ENCODE data around the gene KDM4C. TPM values are rescaled to one million over a fixed set of nuclear protein-coding genes. Genes with fewer than 3 reads are reported as not detected.

Gene KDM4C
- total RNA-seq, 1 donor from 2014 or later = 14.2 TPM

GRCh38 chr9:7135735-7136134 lies 378.0 kb downstream of the KDM4C start:
- DNase-seq (no peak), ATAC-seq (no peak)
- intact Hi-C loops (cut with micrococcal nuclease) = no loop called here

- ATAC-seq (peak; percentile 96), DNase-seq (peak; percentile 57)
- intact Hi-C loops (cut with micrococcal nuclease) = no loop called here
These were observed 379.3 kb downstream of the KDM4C start for GRCh38 chr9:7137040-7137439.

GRCh38 chr9:7137571-7137970 lies 379.8 kb downstream of the KDM4C start:
- no peak for ATAC-seq
- DNase-seq = no peak
- intact Hi-C loops (cut with micrococcal nuclease) = no loop called here

GRCh38 chr9:7139886-7140285 lies 382.1 kb downstream of the KDM4C start:
- no peak for DNase-seq
- intact Hi-C loops (cut with micrococcal nuclease) = no loop called here
- no peak for ATAC-seq

- DNase-seq (no peak), ATAC-seq (no peak)
- intact Hi-C loops (cut with micrococcal nuclease) = no loop called here
These were observed 382.6 kb downstream of the KDM4C start for GRCh38 chr9:7140401-7140800.

- ATAC-seq = no peak
- intact Hi-C loops (cut with micrococcal nuclease) = no loop called here
These were observed 385.9 kb downstream of the KDM4C start for GRCh38 chr9:7143645-7144200.

GRCh38 chr9:7144265-7145046 lies 386.7 kb downstream of the KDM4C start:
- intact Hi-C loops (cut with micrococcal nuclease) = no loop called here
- peak; percentile 54 for ATAC-seq

More at GRCh38 chr9:7143645-7144200, 385.9 kb downstream of the KDM4C start:
- DNase-seq = no peak

GRCh38 chr9:7145361-7146069 lies 387.7 kb downstream of the KDM4C start:
- intact Hi-C loops (cut with micrococcal nuclease) = no loop called here
- no peak for ATAC-seq
- no peak for DNase-seq

More at GRCh38 chr9:7144265-7145046, 386.7 kb downstream of the KDM4C start:
- DNase-seq = no peak

GRCh38 chr9:7146582-7146981 lies 388.8 kb downstream of the KDM4C start:
- no peak for DNase-seq
- intact Hi-C loops (cut with micrococcal nuclease) = no loop called here
- no peak for ATAC-seq

DNA sequence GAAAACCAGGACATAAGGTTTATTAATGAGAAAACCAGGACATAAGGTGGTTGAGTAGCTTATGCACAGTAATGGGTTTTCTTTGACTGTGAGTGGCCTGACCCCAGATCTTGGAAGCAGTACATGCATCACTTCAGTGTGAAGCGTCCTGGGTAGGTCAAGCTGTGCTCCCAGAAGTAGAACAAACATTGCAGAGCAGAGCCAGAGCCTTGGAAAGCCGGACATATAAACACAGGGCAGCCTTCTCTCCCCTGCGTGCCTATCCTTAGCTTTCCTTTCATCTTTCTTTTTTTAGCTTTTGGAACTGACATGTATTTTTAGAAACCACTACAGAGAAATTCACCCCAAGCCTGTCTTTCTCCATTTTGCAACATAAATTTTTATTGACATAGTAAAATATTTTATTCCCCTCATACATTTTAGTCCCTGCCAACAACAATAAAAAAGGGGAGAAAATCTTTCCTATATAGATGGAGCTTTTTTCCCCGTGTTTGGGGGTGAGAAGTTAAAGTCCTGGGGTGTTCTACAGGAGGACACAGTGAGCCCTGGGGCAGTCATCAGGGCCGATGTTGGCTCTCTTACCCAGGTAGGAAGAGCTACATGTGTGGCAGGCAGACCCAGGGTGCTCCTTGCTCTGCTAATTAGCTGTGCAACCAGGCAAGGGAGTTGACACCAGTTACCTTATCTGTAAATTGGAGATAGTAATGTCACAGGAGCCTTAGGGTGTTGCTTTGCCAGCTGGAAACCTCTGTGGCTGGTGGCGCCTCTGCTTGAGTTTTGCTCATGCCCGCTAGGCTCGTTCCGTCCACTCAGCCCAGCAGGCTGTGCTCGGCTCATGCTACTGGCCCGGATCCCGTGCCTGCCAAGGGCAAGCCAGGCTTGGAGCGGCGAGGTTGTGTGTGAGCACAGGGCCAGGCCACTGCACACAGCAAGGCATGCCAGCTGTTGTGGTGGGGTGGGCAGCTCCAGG lies 389.6 kb downstream of the KDM4C start:
- intact Hi-C loops (cut with micrococcal nuclease) = no loop called here
- ATAC-seq (peak; percentile 88), DNase-seq (peak; percentile 88)

GRCh38 chr9:7148243-7148765 lies 390.5 kb downstream of the KDM4C start:
- ATAC-seq = peak; percentile 17
- intact Hi-C loops (cut with micrococcal nuclease) = no loop called here
- DNase-seq = no peak

GRCh38 chr9:7149258-7149657 lies 391.5 kb downstream of the KDM4C start:
- intact Hi-C loops (cut with micrococcal nuclease) = no loop called here
- DNase-seq (no peak), ATAC-seq (no peak)

- intact Hi-C loops (cut with micrococcal nuclease) = no loop called here
- DNase-seq (no peak), ATAC-seq (peak; percentile 1)
These were observed 392.5 kb downstream of the KDM4C start for GRCh38 chr9:7150153-7150890.

DNA sequence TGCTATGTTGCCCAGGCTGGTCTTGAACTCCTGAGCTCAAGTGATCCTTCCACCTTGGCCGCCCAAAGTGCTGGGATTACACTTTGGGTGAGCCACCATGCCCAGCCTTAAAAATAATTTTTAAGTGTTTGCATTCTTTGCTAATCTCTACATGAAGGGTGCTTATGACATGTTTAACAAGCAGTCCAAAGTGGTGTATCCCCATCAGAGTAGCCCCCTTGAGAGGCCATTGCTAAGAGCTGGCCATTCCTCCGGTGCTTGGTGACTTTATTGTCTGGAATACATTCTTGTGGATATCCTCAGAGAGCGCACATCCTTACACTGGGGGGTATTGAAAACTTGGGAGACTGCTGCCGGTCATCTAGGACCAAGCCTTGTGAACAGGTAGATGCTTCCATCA lies 395.4 kb downstream of the KDM4C start:
- ATAC-seq = no peak
- DNase-seq = no peak
- intact Hi-C loops (cut with micrococcal nuclease) = no loop called here

GRCh38 chr9:7153566-7153965 lies 395.8 kb downstream of the KDM4C start:
- no peak for DNase-seq
- ATAC-seq = peak; percentile 47
- intact Hi-C loops (cut with micrococcal nuclease) = no loop called here

GRCh38 chr9:7154003-7154619 lies 396.3 kb downstream of the KDM4C start:
- DNase-seq (no peak), ATAC-seq (peak; percentile 39)
- intact Hi-C loops (cut with micrococcal nuclease) = no loop called here

- no peak for ATAC-seq
- DNase-seq = no peak
- intact Hi-C loops (cut with micrococcal nuclease) = no loop called here
These were observed 396.9 kb downstream of the KDM4C start for GRCh38 chr9:7154650-7155049.

DNA sequence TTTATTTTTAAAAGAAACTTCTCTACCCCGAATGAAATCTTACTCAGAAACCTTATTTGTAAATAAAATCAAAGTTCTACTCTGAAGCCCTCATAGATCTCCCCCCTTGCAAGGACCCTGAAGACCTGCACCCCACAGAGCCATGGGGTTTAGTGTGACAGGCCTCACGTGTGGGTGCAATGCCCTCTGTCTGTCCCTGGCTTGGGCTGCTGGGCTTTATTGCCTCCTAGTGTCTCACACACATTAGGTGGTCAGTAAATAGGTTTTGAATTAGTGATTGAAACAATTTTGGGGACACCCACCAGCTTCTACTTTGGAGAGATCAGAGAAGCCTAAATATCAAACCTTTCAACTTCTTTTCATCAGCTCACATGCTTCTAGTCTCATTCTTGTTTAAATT lies 403.7 kb downstream of the KDM4C start:
- ATAC-seq (peak; percentile 69), DNase-seq (no peak)
- intact Hi-C loops (cut with micrococcal nuclease) = no loop called here

Data from left ventricle myocardium superior (tissue), 1 donor.